K562 (cell line): ENCODE data around the gene NAT14. TPM values are rescaled to one million over a fixed set of nuclear protein-coding genes. Genes with fewer than 3 reads are reported as not detected.

ENCODE experiments used
- CEBPB ChIP-seq: fragments of 450-650 bp; IDR thresholded peaks from 2 replicates; pipeline ENCODE4 v1.6.1; 2016; ENCODE audit warnings: missing genetic modification characterization, missing compliant biosample characterization
- IRF2 ChIP-seq: sonication (generic); formaldehyde crosslinking; IDR thresholded peaks from 2 replicates; pipeline ENCODE4 v1.8.1; 2022; ENCODE audit warnings: mild to moderate bottlenecking, missing genetic modification reagents
- KDM4B ChIP-seq, 2 experiments: fragments of 450-650 bp in 1 of 2; sonication (generic) in 1 of 2; IDR thresholded peaks; 2 replicates each; pipeline ENCODE4 v1.6.1; 2016 to 2017; ENCODE audit warnings: borderline replicate concordance in 2 of 2, antibody characterized with exemption in 1 of 2, low read depth in 1 of 2, mild to moderate bottlenecking in 1 of 2
- MYNN ChIP-seq, 2 experiments: sonication (generic); formaldehyde crosslinking in 1 of 2; IDR thresholded peaks; 2 replicates each; pipeline versions ENCODE4 v1.5.0 to v1.6.1; 2016 to 2020; ENCODE audit warnings: antibody characterized with exemption in 1 of 2, missing genetic modification reagents in 1 of 2
- NCOA1 ChIP-seq: fragments of 450-650 bp; IDR thresholded peaks from 2 replicates; pipeline ENCODE4 v1.6.1; 2016; ENCODE audit warnings: low read depth
- TOE1 ChIP-seq, 2 experiments: fragments of 450-650 bp in 1 of 2; sonication (generic) in 1 of 2; formaldehyde crosslinking in 1 of 2; IDR thresholded peaks; 2 replicates each; pipeline versions ENCODE4 v1.7.1 to v1.8.0; 2016 to 2022; ENCODE audit warnings: borderline replicate concordance in 2 of 2, mild to moderate bottlenecking in 2 of 2, antibody characterized with exemption in 1 of 2, inconsistent platforms in 1 of 2, low read depth in 1 of 2, missing genetic modification reagents in 1 of 2, moderate library complexity in 1 of 2
- ZBTB33 ChIP-seq: sonication (generic); formaldehyde crosslinking; IDR thresholded peaks from 2 replicates; pipeline ENCODE4 v1.8.1; 2023; ENCODE audit warnings: mild to moderate bottlenecking, missing genetic modification reagents
- ZNF644 ChIP-seq: fragments of 200-800 bp; sonication (Bioruptor generic); IDR thresholded peaks from 2 replicates; pipeline ENCODE4 v1.6.1; 2016; ENCODE audit warnings: low read depth, missing genetic modification characterization, missing compliant biosample characterization
- polyA plus RNA-seq, 8 experiments: library from polyadenylated mRNA; depleted of rRNA in 4 of 8; stranded (reverse) in 5 of 8; unstranded in 3 of 8; fragments of >200 nt; fragmentation: Nextera tagmentation in 2 of 8; fragmentation: Illumina TruSeq in 1 of 8; extraction: Ambion mirVana in 2 of 8; extraction: Trizol in 1 of 8; gene quantifications; 2 replicates each; pipeline versions ENCODE4 v1.2.1 to v1.2.3, GENCODE V29; 2011 to 2014; ENCODE audit warnings: inconsistent platforms in 1 of 8, missing spikeins in 1 of 8
- total RNA-seq, 7 experiments: library from RNA; depleted of rRNA in 6 of 7; stranded (reverse); fragments of >200 nt in 6 of 7; fragmentation: Illumina TruSeq in 2 of 7; extraction: Trizol in 2 of 7; gene quantifications; 2 replicates each; pipeline versions ENCODE4 v1.2.1 to v1.2.3, GENCODE V29; 2011 to 2021; ENCODE audit warnings: low replicate concordance in 1 of 7
- TF ChIP-seq, protein P1 (sequence below): sonication (generic); formaldehyde crosslinking; IDR thresholded peaks from 2 replicates; pipeline ENCODE4 v1.9.0; 2022; ENCODE audit warnings: mild to moderate bottlenecking, missing genetic modification reagents
- TF ChIP-seq, protein P2 (sequence below): sonication (generic); formaldehyde crosslinking; IDR thresholded peaks from 2 replicates; pipeline ENCODE4 v1.8.1; 2022; ENCODE audit warnings: missing genetic modification reagents

NAT14 gene
- total and polyA plus RNA-seq, 9 of the 15 experiments (the other 6 are each of a cell fraction or from before 2014, with no cell fraction given) = 2.4 to 77.0 (median 26.7) TPM

- TF ChIP-seq ZBTB33 (peak; percentile 14; the same call in 1 of the 2 replicates), NCOA1 (no peak), IRF2 (peak; percentile 85; the same call in 1 of the 2 replicates), CEBPB (tag) (no peak), ZNF644 (peak; percentile 72; the same call in 1 of the 2 replicates), MYNN (IDR thresholded peaks at IDR 0.05) (peak; percentile 50; the same call in 1 of the 2 replicates), MYNN (CRISPR knock-in tag; IDR thresholded peaks at IDR 0.05) (no peak), TOE1 (IDR thresholded peaks at IDR 0.05; ENCODE audit: borderline replicate concordance) (no peak), TOE1 (CRISPR knock-in tag; IDR thresholded peaks at IDR 0.05; ENCODE audit: borderline replicate concordance, low read depth) (peak; percentile 58; the same call in 1 of the 2 replicates), KDM4B (IDR thresholded peaks at IDR 0.05; ENCODE audit: borderline replicate concordance in 2 of 2, low read depth in 1 of 2) (0 out of 4 replicates have a peak, but pooled peaks of 1 of the 2 experiments have one; percentile 38)
- TF ChIP-seq, protein P1, sequence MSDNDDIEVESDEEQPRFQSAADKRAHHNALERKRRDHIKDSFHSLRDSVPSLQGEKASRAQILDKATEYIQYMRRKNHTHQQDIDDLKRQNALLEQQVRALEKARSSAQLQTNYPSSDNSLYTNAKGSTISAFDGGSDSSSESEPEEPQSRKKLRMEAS (CRISPR knock-in tag) = peak; percentile 66; the same call in 1 of the 2 replicates
- TF ChIP-seq, protein P2, sequence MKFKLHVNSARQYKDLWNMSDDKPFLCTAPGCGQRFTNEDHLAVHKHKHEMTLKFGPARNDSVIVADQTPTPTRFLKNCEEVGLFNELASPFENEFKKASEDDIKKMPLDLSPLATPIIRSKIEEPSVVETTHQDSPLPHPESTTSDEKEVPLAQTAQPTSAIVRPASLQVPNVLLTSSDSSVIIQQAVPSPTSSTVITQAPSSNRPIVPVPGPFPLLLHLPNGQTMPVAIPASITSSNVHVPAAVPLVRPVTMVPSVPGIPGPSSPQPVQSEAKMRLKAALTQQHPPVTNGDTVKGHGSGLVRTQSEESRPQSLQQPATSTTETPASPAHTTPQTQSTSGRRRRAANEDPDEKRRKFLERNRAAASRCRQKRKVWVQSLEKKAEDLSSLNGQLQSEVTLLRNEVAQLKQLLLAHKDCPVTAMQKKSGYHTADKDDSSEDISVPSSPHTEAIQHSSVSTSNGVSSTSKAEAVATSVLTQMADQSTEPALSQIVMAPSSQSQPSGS = peak; percentile 28; the same call in 1 of the 2 replicates
Observed at GRCh38 chr19:55527197-55528029, 42.4 kb downstream of the NAT14 start (continued).
